ENCODE measurements around the gene RIMS4. TPM values are rescaled to one million over a fixed set of nuclear protein-coding genes. Genes with fewer than 3 reads are reported as not detected.

The RIMS4 gene
- total and polyA plus RNA-seq, 2 of the 13 experiments (the other 11 are each of a cell fraction or from before 2014, with no cell fraction given): 0.01 to 0.07 TPM

- TF ChIP-seq GABPA (IDR thresholded peaks at IDR 0.05; ENCODE audit: low read depth, low read length) (no peak), GABPA (CRISPR knock-in tag; IDR thresholded peaks at IDR 0.05; ENCODE audit: low read depth) (no peak), BRF2 (CRISPR knock-in tag; IDR thresholded peaks at IDR 0.05) (no peak), CREB1 (IDR thresholded peaks at IDR 0.05) (no peak), CREB1 (CRISPR knock-in tag; IDR thresholded peaks at IDR 0.05) (no peak), KDM5B (CRISPR knock-in tag; IDR thresholded peaks at IDR 0.05; ENCODE audit: borderline replicate concordance) (no peak), MEIS2 (CRISPR knock-in tag; IDR thresholded peaks at IDR 0.05) (no peak), HMG20A (CRISPR knock-in tag; IDR thresholded peaks at IDR 0.05; ENCODE audit: borderline replicate concordance) (no peak), ZNF101 (CRISPR knock-in tag; IDR thresholded peaks at IDR 0.05; ENCODE audit: borderline replicate concordance, low read depth) (no peak), MZF1 (CRISPR knock-in tag; IDR thresholded peaks at IDR 0.05; ENCODE audit: borderline replicate concordance) (no peak), SMARCC2 (IDR thresholded peaks at IDR 0.05) (no peak), EP300 (IDR thresholded peaks at IDR 0.05; ENCODE audit: low read depth in 2 of 2, low read length in 2 of 2) (no peak), EP300 (CRISPR knock-in tag; IDR thresholded peaks at IDR 0.05; ENCODE audit: borderline replicate concordance) (no peak), RBAK (CRISPR knock-in tag; IDR thresholded peaks at IDR 0.05) (no peak), HNRNPL (IDR thresholded peaks at IDR 0.05; ENCODE audit: low read depth, low read length) (no peak), KLF15 (CRISPR knock-in tag; IDR thresholded peaks at IDR 0.05; ENCODE audit: borderline replicate concordance) (no peak), ZMAT3 (CRISPR knock-in tag; conservative IDR thresholded peaks at IDR 0.05) (0 out of 2 replicates have a peak, but pooled peaks have one; percentile 50), TFE3 (CRISPR knock-in tag; IDR thresholded peaks at IDR 0.05) (peak; percentile 83), MTF1 (CRISPR knock-in tag; IDR thresholded peaks at IDR 0.05) (peak; percentile 60; the same call in 1 of the 2 replicates), E2F1 (CRISPR knock-in tag; IDR thresholded peaks at IDR 0.05) (no peak), ZNF362 (CRISPR knock-in tag; IDR thresholded peaks at IDR 0.05; ENCODE audit: borderline replicate concordance) (no peak), ZNF30 (CRISPR knock-in tag; IDR thresholded peaks at IDR 0.05) (no peak), ETS1 (CRISPR knock-in tag; IDR thresholded peaks at IDR 0.05) (no peak; the same call in 1 of the 2 replicates), SETDB1 (CRISPR knock-in tag; IDR thresholded peaks at IDR 0.05; ENCODE audit: borderline replicate concordance) (no peak), ZFYVE20 (CRISPR knock-in tag; IDR thresholded peaks at IDR 0.05; ENCODE audit: borderline replicate concordance, low read depth) (no peak), PHF8 (CRISPR knock-in tag; IDR thresholded peaks at IDR 0.05) (no peak), REL (CRISPR knock-in tag; conservative IDR thresholded peaks at IDR 0.05) (no peak)
Measured at GRCh38 chr20:44776980-44777379, 33.4 kb downstream of the RIMS4 start (continued).
